Measurements from ENCODE around the gene OLIG1. TPM values are rescaled to one million over a fixed set of nuclear protein-coding genes. Genes with fewer than 3 reads are reported as not detected.

The OLIG1 gene
- total RNA-seq, 1 donor, result not detected

DNA sequence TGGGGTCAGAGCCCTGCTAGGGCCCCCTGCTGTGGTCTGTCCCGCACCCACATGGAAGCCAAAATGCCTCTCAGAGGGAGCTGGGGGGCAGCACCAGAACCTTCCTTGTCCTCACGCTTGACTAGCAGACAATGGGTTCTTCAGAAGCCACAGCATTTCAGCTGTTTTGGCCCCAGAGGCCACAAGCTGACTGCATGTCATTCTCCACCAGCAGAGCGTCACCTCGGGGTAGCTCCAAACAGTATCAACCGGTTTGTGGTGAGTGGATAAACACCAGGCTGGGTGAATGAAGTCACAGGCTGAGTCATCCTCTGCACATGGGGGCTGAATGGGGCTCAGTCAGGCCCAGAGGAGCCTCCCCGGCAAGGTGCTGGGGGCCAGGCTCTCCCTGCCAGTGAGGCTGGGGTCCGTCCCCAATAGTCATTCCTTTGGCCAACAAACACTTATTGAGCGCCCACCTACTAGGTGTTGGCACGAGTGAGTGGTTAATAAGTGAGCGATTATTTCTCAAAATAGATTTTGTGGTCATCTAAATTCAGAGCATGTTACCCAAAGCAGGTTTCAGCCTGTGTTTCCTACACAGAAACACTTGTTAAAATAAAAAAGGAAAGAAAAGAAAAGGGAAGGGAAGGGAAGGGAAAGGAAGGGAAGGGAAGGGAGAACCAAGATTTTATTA, 9.1 kb downstream of the OLIG1 start:
- Histone ChIP-seq H3K27ac (ENCODE audit: low read depth, low read length) (no peak overlapping the region), H3K36me3 (ENCODE audit: insufficient read depth, low read length) (no peaks in the 10 kb centered on the region), H2AFZ (ENCODE audit: low read length) (no peak overlapping the region), H3K4me3 (ENCODE audit: insufficient read depth, low read length) (no peak overlapping the region), H3K9me3 (ENCODE audit: low read depth, low read length) (no peaks in the 10 kb centered on the region), H3K4me2 (ENCODE audit: insufficient read depth, low read length) (no peak overlapping the region), H3K79me2 (ENCODE audit: insufficient read depth, low read length) (no peaks in the 10 kb centered on the region), H3K27me3 (ENCODE audit: insufficient read depth, low read length) (peaks cover 43% of the 10 kb centered on the region), H3K4me1 (ENCODE audit: insufficient read depth, low read length) (peaks cover 2% of the 10 kb centered on the region), H4K20me1 (ENCODE audit: insufficient read depth, low read length) (no peaks in the 10 kb centered on the region)
- TF ChIP-seq, protein P1, sequence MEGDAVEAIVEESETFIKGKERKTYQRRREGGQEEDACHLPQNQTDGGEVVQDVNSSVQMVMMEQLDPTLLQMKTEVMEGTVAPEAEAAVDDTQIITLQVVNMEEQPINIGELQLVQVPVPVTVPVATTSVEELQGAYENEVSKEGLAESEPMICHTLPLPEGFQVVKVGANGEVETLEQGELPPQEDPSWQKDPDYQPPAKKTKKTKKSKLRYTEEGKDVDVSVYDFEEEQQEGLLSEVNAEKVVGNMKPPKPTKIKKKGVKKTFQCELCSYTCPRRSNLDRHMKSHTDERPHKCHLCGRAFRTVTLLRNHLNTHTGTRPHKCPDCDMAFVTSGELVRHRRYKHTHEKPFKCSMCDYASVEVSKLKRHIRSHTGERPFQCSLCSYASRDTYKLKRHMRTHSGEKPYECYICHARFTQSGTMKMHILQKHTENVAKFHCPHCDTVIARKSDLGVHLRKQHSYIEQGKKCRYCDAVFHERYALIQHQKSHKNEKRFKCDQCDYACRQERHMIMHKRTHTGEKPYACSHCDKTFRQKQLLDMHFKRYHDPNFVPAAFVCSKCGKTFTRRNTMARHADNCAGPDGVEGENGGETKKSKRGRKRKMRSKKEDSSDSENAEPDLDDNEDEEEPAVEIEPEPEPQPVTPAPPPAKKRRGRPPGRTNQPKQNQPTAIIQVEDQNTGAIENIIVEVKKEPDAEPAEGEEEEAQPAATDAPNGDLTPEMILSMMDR (IDR thresholded peaks at IDR 0.05; ENCODE audit: extremely low read depth, low read depth, low read length), result no peak
- DNase-seq (ENCODE audit: insufficient read length, low spot score, missing footprints), result peak; percentile 90

DNA sequence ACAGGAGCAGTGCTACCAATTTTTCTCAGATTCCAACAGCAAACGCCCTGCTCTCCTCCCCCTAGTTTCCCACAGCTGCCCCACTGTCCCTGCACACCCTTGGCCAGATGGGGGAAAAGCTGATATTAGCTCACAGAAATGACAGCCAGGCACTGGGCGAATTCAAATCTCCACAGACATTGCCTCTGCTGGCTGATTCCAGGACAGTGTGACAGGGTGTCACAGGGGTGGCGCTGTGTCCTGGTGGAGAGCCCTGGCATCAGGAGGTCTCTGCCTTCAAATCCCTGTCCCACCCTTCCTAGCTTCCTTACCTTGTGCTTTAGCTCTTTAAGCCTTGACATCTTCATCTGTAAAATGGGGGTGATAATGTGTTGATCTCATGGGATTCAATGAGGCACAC, 10.4 kb downstream of the OLIG1 start:
- Histone ChIP-seq H2AFZ (ENCODE audit: low read length) (no peak overlapping the region), H4K20me1 (ENCODE audit: insufficient read depth, low read length) (no peaks in the 10 kb centered on the region), H3K4me3 (ENCODE audit: insufficient read depth, low read length) (no peak overlapping the region), H3K36me3 (ENCODE audit: insufficient read depth, low read length) (no peaks in the 10 kb centered on the region), H3K27ac (ENCODE audit: low read depth, low read length) (no peak overlapping the region), H3K4me2 (ENCODE audit: insufficient read depth, low read length) (no peak overlapping the region), H3K9me3 (ENCODE audit: low read depth, low read length) (no peaks in the 10 kb centered on the region), H3K4me1 (ENCODE audit: insufficient read depth, low read length) (peaks cover 2% of the 10 kb centered on the region), H3K27me3 (ENCODE audit: insufficient read depth, low read length) (peaks cover 30% of the 10 kb centered on the region), H3K79me2 (ENCODE audit: insufficient read depth, low read length) (no peaks in the 10 kb centered on the region)
- TF ChIP-seq, protein P1 (IDR thresholded peaks at IDR 0.05; ENCODE audit: extremely low read depth, low read depth, low read length), result no peak
- no peak for DNase-seq (ENCODE audit: insufficient read length, low spot score, missing footprints)

DNA sequence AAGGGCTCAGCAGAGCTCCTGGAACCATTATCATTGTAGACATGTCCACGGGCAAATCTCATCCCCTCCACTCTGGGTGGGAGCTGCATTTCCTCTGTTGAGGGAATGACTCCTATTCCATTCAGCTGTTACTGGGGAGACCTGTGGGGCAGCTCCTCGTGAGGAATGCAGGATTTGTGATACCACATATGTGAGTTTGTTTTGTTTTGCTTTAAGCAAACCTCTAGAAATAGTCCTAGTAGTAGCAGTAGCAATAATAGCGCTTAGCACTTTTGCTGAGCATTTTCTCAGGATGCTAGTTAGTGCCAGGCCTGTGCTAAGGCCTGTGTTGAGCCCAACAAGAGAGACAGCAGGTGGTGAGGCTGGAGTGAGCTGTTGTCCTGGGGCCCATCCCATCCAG, 10.8 kb downstream of the OLIG1 start:
- H3K4me2 ChIP-seq (ENCODE audit: insufficient read depth, low read length), result no peak overlapping the region
- no peaks in the 10 kb centered on the region for H3K79me2 ChIP-seq (ENCODE audit: insufficient read depth, low read length)
- no peaks in the 10 kb centered on the region for H4K20me1 ChIP-seq (ENCODE audit: insufficient read depth, low read length)
- no peaks in the 10 kb centered on the region for H3K36me3 ChIP-seq (ENCODE audit: insufficient read depth, low read length)
- no peak overlapping the region for H3K27ac ChIP-seq (ENCODE audit: low read depth, low read length)
- no peak for DNase-seq (ENCODE audit: insufficient read length, low spot score, missing footprints)
- H3K9me3 ChIP-seq (ENCODE audit: low read depth, low read length), result no peaks in the 10 kb centered on the region
- H3K4me3 ChIP-seq (ENCODE audit: insufficient read depth, low read length), result no peak overlapping the region
- peaks cover 26% of the 10 kb centered on the region for H3K27me3 ChIP-seq (ENCODE audit: insufficient read depth, low read length)
- peaks cover 2% of the 10 kb centered on the region for H3K4me1 ChIP-seq (ENCODE audit: insufficient read depth, low read length)
- TF ChIP-seq, protein P1 (IDR thresholded peaks at IDR 0.05; ENCODE audit: extremely low read depth, low read depth, low read length), result no peak
- no peak overlapping the region for H2AFZ ChIP-seq (ENCODE audit: low read length)

DNA sequence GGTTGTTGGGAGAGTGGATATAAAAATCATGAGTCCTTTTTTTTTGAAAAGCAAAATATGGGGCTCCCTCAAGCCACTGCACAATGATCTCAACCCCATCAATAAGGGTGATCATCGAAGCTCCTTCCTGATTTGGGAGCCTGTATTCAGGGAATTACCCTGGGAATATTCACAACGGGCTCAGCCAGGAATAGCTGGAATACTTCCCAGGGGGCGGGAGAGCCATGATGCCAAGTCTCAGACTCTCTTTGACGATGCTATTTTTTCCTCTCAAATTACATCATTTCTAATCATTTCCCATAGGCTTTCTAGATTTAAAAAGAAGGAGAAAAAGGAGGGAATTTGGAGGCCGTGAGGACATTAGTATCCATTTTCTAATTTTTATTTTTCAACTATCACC, 18.4 kb downstream of the OLIG1 start:
- Histone ChIP-seq H3K27me3 (ENCODE audit: insufficient read depth, low read length) (peaks cover 12% of the 10 kb centered on the region), H3K79me2 (ENCODE audit: insufficient read depth, low read length) (no peaks in the 10 kb centered on the region), H3K4me1 (ENCODE audit: insufficient read depth, low read length) (no peaks in the 10 kb centered on the region), H2AFZ (ENCODE audit: low read length) (no peak overlapping the region), H3K4me2 (ENCODE audit: insufficient read depth, low read length) (no peak overlapping the region), H3K36me3 (ENCODE audit: insufficient read depth, low read length) (no peaks in the 10 kb centered on the region), H3K27ac (ENCODE audit: low read depth, low read length) (no peak overlapping the region), H3K9me3 (ENCODE audit: low read depth, low read length) (no peaks in the 10 kb centered on the region), H4K20me1 (ENCODE audit: insufficient read depth, low read length) (no peaks in the 10 kb centered on the region), H3K4me3 (ENCODE audit: insufficient read depth, low read length) (no peak overlapping the region)
- DNase-seq (ENCODE audit: insufficient read length, low spot score, missing footprints), result no peak
- TF ChIP-seq, protein P1 (IDR thresholded peaks at IDR 0.05; ENCODE audit: extremely low read depth, low read depth, low read length), result no peak

Data from osteoblast (primary cell).